Mammary epithelial cell (primary cell): ENCODE data around the gene HEY2.

ENCODE experiments used
- CTCF ChIP-seq, 2 donors: IDR thresholded peaks in 1 of 2; conservative IDR thresholded peaks in 1 of 2; 2 replicates each; pipeline ENCODE4 v1.5.1; 2011 to 2012; ENCODE audit warnings: inconsistent platforms in 2 of 2, low read length in 2 of 2, mild to moderate bottlenecking in 2 of 2, control low read depth in 1 of 2, low read depth in 1 of 2; ENCODE audit not compliant: insufficient read depth in 1 of 2; ENCODE audit errors: extremely low read depth in 1 of 2
- EZH2 ChIP-seq: IDR thresholded peaks from 2 replicates; pipeline ENCODE4 v1.6.1; 2012; ENCODE audit warnings: low read length, inconsistent platforms, borderline replicate concordance

- TF ChIP-seq CTCF (conservative IDR thresholded peaks at IDR 0.05 in 1 of 2, IDR thresholded peaks at IDR 0.05 in 1 of 2; ENCODE audit: extremely low read depth in 1 of 2, insufficient read depth in 1 of 2, low read depth in 1 of 2, low read length in 2 of 2) (no peak), EZH2 (no peak)
These were observed 5.8 kb upstream of the HEY2 start for GRCh38 chr6:125743604-125744003.
